GM12878 (cell line): Measurements from ENCODE around the gene ARMC9. TPM values are rescaled to one million over a fixed set of nuclear protein-coding genes. Genes with fewer than 3 reads are reported as not detected.

Experiments
- ATAC-seq: fragments of 200-7000 bp; cut with Tn5 transposase; 3 replicates; pipeline ENCODE4 v1.9.1; 2020; ENCODE audit warnings: mild to moderate bottlenecking, moderate library complexity
- BruUV-seq: library from RNA; stranded (reverse); fragments of 400-500 nt; replicated peaks from 2 replicates; lab custom pipeline; 2021; lab: Mats Ljungman, UMichigan
- CTCF ChIA-PET: fragments of 300-600 bp; sonication (Branson Sonifier 250); formaldehyde crosslinking; extraction: SDS; loops from one replicate; lab custom pipeline; 2021; ENCODE audit warnings: inconsistent platforms; lab: Yijun Ruan, JAX
- POLR2A ChIA-PET: fragments of 350-600 bp; formaldehyde crosslinking; extraction: SDS; loops from one replicate; lab custom pipeline; 2021; ENCODE audit warnings: inconsistent platforms; lab: Charles Lee
- RAD21 ChIA-PET: fragments of 300-600 bp; sonication (Branson Sonifier 250); formaldehyde crosslinking; loops from one replicate; lab custom pipeline; 2023; ENCODE audit warnings: antibody characterized with exemption; ENCODE audit not compliant: unreplicated experiment; lab: Charles Lee
- SMC1A ChIA-PET: fragments of 300-600 bp; sonication (Branson Sonifier 250); formaldehyde crosslinking; loops from one replicate; lab custom pipeline; 2023; ENCODE audit not compliant: unreplicated experiment, uncharacterized antibody; lab: Charles Lee
- DNase-seq: peaks from one replicate; pipeline ENCODE4 v3.0.0-alpha.2; 2011; ENCODE audit warnings: low read depth, low spot score
- FAIRE-seq: peaks from 3 replicates; lab custom pipeline; 2011; peaks lifted over from hg19 to GRCh38; lab: Jason Lieb, UNC
- H2AFZ ChIP-seq: 2 replicates; pipeline ENCODE4 v1.6.0; 2011; ENCODE audit warnings: low read depth, low read length, control low read depth; ENCODE audit not compliant: control insufficient read depth
- H3K27ac ChIP-seq: 2 replicates; pipeline ENCODE4 v1.5.1; 2011; ENCODE audit warnings: control low read depth; ENCODE audit not compliant: control insufficient read depth, insufficient read depth
- H3K27me3 ChIP-seq, 2 experiments: replicated peaks in 1 of 2; 2 replicates each; pipeline versions ENCODE4 v1.6.0 to v1.6.1; 2011; ENCODE audit warnings: low read length in 1 of 2; ENCODE audit not compliant: control insufficient read depth in 2 of 2, insufficient read depth in 2 of 2
- H3K36me3 ChIP-seq, 2 experiments: 2 replicates each; pipeline ENCODE4 v1.5.1; 2011; ENCODE audit warnings: low read length in 1 of 2; ENCODE audit not compliant: control insufficient read depth in 2 of 2, insufficient read depth in 2 of 2
- H3K4me1 ChIP-seq: 2 replicates; pipeline ENCODE4 v1.6.1; 2011; ENCODE audit warnings: mild to moderate bottlenecking, low read length, moderate library complexity, mixed read lengths; ENCODE audit not compliant: control insufficient read depth, insufficient read depth
- H3K4me2 ChIP-seq: 2 replicates; pipeline ENCODE4 v1.6.0; 2011; ENCODE audit warnings: control low read depth; ENCODE audit not compliant: control insufficient read depth, insufficient read depth
- H3K4me3 ChIP-seq: fragments of 200-600 bp; sonication (generic); 2 replicates; pipeline ENCODE4 v1.5.1; 2016
- H3K79me2 ChIP-seq: 2 replicates; pipeline ENCODE4 v1.6.0; 2011; ENCODE audit warnings: low read length; ENCODE audit not compliant: control insufficient read depth, insufficient read depth
- H3K9ac ChIP-seq: 2 replicates; pipeline ENCODE4 v1.8.0; 2011; ENCODE audit warnings: low read length, control low read depth, mixed read lengths; ENCODE audit not compliant: control insufficient read depth, insufficient read depth
- H3K9me3 ChIP-seq: replicated peaks from 3 replicates; pipeline ENCODE4 v1.5.1; 2011; ENCODE audit warnings: mild to moderate bottlenecking, low read length; ENCODE audit not compliant: control insufficient read depth, insufficient read depth
- H4K20me1 ChIP-seq: 2 replicates; pipeline ENCODE4 v1.6.0; 2011; ENCODE audit not compliant: control insufficient read depth, insufficient read depth
- BCL11A ChIP-seq: IDR thresholded peaks from 2 replicates; pipeline ENCODE4 v1.6.1; 2011; ENCODE audit warnings: low read depth, low read length
- BHLHE40 ChIP-seq, 2 experiments: fragments of 450-650 bp in 1 of 2; IDR thresholded peaks; 2 replicates each; pipeline ENCODE4 v1.6.1; 2011 to 2017; ENCODE audit warnings: low read depth in 2 of 2, borderline replicate concordance in 1 of 2, improper control_type of control experiment in 1 of 2, low read length in 1 of 2, mild to moderate bottlenecking in 1 of 2
- CREB1 ChIP-seq: IDR thresholded peaks from 2 replicates; pipeline ENCODE4 v1.6.1; 2012; ENCODE audit warnings: low read depth, mild to moderate bottlenecking, inconsistent platforms
- CREM ChIP-seq: IDR thresholded peaks from 2 replicates; pipeline ENCODE4 v1.6.1; 2014; ENCODE audit warnings: antibody characterized with exemption, low read depth
- HCFC1 ChIP-seq: fragments of 150-350 bp; IDR thresholded peaks from 2 replicates; pipeline ENCODE4 v1.6.1; 2014; ENCODE audit warnings: low read length
- LARP7 ChIP-seq: fragments of 450-650 bp; IDR thresholded peaks from 2 replicates; pipeline ENCODE4 v1.6.1; 2017; ENCODE audit warnings: mild to moderate bottlenecking
- MEF2B ChIP-seq: fragments of 450-650 bp; IDR thresholded peaks from 2 replicates; pipeline ENCODE4 v1.6.1; 2018; ENCODE audit warnings: mild to moderate bottlenecking, moderate library complexity; ENCODE audit not compliant: partially characterized antibody, poor library complexity, severe bottlenecking
- RAD21 ChIP-seq: IDR thresholded peaks from 2 replicates; pipeline ENCODE4 v1.6.1; 2011; ENCODE audit warnings: mild to moderate bottlenecking, low read depth, low read length, moderate library complexity; ENCODE audit not compliant: insufficient read depth
- RUNX3 ChIP-seq: IDR thresholded peaks from 2 replicates; pipeline ENCODE4 v1.6.1; 2012; ENCODE audit warnings: low read length, inconsistent platforms
- SMARCA5 ChIP-seq: fragments of 450-650 bp; IDR thresholded peaks from 2 replicates; pipeline ENCODE4 v1.6.1; 2017; ENCODE audit warnings: mild to moderate bottlenecking
- SMC3 ChIP-seq: IDR thresholded peaks from 2 replicates; pipeline ENCODE4 v1.6.1; 2011; ENCODE audit warnings: low read length, improper control_type of control experiment, borderline replicate concordance
- TCF12 ChIP-seq: IDR thresholded peaks from 2 replicates; pipeline ENCODE4 v1.6.1; 2011; ENCODE audit warnings: low read depth, mild to moderate bottlenecking, low read length
- YY1 ChIP-seq: IDR thresholded peaks from 2 replicates; pipeline ENCODE4 v1.6.1; 2011; ENCODE audit warnings: low read depth, mild to moderate bottlenecking, low read length
- ZNF384 ChIP-seq: IDR thresholded peaks from 2 replicates; pipeline ENCODE4 v1.6.1; 2012; ENCODE audit warnings: low read depth, mild to moderate bottlenecking, low read length, improper control_type of control experiment, borderline replicate concordance
- WGBS: methylation state at CpG from one replicate; pipeline ENCODE4 v1.1.6; 2016; ENCODE audit warnings: low lambda C conversion rate; ENCODE audit not compliant: insufficient replicate concordance, insufficient coverage; ENCODE audit errors: missing lambda C conversion rate; 5-methylcytosine and 5-hydroxymethylcytosine counted together
- in situ Hi-C: fragments of 300-500 bp; cut with MboI; formaldehyde crosslinking; loops from 9 replicates; pipeline ENCODE4 v1.14.3; 2018; ENCODE audit warnings: mixed read lengths
- intact Hi-C: fragments of 100-400 bp; cut with micrococcal nuclease; formaldehyde crosslinking; loops from one replicate; pipeline ENCODE4 v1.14.2; 2022; ENCODE audit not compliant: unreplicated experiment
- polyA plus RNA-seq, 11 experiments: library from polyadenylated mRNA; depleted of rRNA in 4 of 11; unstranded in 6 of 11; stranded (reverse) in 5 of 11; fragments of >200 nt; fragmentation: Nextera tagmentation in 4 of 11; fragmentation: Illumina TruSeq in 1 of 11; extraction: Ambion mirVana in 4 of 11; extraction: Trizol in 1 of 11; gene quantifications; 1 replicate in 1 of 11; 2 replicates in 10 of 11; pipeline versions ENCODE4 v1.2.1 to v1.2.3, GENCODE V29; 2011 to 2016; ENCODE audit warnings: inconsistent platforms in 2 of 11, missing spikeins in 2 of 11, low read depth in 1 of 11
- total RNA-seq, 4 experiments: library from RNA; depleted of rRNA in 3 of 4; stranded (reverse); fragments of >200 nt in 3 of 4; fragmentation: Illumina TruSeq in 1 of 4; extraction: Trizol in 1 of 4; gene quantifications; 2 replicates each; pipeline versions ENCODE4 v1.2.1 to v1.2.3, GENCODE V29; 2013 to 2021
- TF ChIP-seq, protein P1 (sequence below): IDR thresholded peaks from 2 replicates; pipeline ENCODE4 v1.6.1; 2012; ENCODE audit warnings: improper control_type of control experiment, low read depth, low read length; ENCODE audit not compliant: insufficient replicate concordance

ARMC9 gene
- total and polyA plus RNA-seq, 10 of the 15 experiments (the other 5 are each of a cell fraction or from before 2014, with no cell fraction given): 3.8 to 21.8 (median 10.4) TPM

DNA sequence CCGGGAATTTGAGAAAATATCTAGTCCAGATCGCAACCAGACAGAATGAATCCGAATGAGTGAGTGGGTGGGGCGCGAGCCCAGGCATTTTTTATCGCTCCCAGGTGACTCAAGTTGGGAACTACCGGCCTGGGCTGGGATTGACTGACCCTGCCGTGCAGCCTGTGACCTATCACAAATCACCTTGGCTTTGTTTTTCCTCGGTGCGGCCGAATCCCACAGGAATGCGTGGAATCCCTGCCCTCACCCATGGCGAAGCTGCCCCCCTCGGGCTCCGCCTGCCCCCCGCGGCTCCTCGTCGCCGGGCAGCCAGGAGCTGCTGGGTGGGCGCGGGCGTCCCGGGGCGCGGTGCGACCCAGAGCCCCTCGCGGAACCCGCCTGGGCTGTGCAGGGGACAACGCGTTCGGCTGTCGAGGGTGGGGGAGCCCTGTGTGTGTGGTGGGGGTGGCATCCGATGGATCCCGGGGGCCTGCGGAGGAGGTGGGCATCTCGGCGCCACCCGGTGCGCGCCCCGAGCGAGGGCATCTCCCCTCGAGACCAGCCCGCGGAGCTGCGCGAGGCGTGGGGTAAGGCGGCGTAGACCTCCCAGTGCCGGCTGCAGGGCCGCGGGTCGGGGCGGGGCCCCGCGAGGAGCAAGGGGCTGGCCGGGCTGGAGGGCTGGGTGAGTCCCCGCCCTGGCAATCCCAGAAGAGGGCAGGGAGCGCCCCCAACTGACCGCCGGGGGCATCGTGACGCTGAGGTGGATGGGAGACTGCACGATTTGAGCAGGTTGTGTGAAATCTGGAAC is 213.6 kb downstream of the ARMC9 start:
- H3K4me3 ChIP-seq: peak overlapping the region; percentile 66
- H3K27ac ChIP-seq: no peak overlapping the region
- no peaks in the 10 kb centered on the region for H3K36me3 ChIP-seq
- no TSS peak for BruUV-seq
- peak overlapping the region; percentile 74 for H3K4me2 ChIP-seq
- H3K27me3 ChIP-seq: no peaks in the 10 kb centered on the region
- intact Hi-C loops (loop anchor here (1.0 to 5.0 kb wide), 3 partner anchors 185 to 585 kb away; no protein-coding TSS in a partner anchor), in situ Hi-C loops (loop anchor here (5.0 kb wide), 1 partner anchor 305 kb away; no protein-coding TSS in a partner anchor)
- H4K20me1 ChIP-seq: no peaks in the 10 kb centered on the region; the same call in 1 of the 2 replicates
- SMC1A ChIA-PET: interaction anchor here (1.0 to 4.3 kb wide), 7 partner anchors 115 to 309 kb away, joined by 3 to 32 read pairs (median 4); no protein-coding TSS in a partner anchor
- CTCF ChIA-PET: interaction anchor here (0.7 to 12.3 kb wide), 23 partner anchors 14 to 588 kb away, joined by 3 to 234 read pairs (median 4); partner anchors contain the start of genes HTR2B and NCL
- FAIRE-seq: no peak
- RAD21 ChIA-PET: interaction anchor here (0.9 to 4.2 kb wide), 6 partner anchors 40 to 427 kb away, joined by 3 to 16 read pairs (median 6); no protein-coding TSS in a partner anchor
- POLR2A ChIA-PET: interaction anchor here (0.5 to 1.1 kb wide), 3 partner anchors 9 to 42 kb away, joined by 3 read pairs; no protein-coding TSS in a partner anchor
- H3K9ac ChIP-seq: peak overlapping the region; percentile 13; the same call in 1 of the 2 replicates
- H3K9me3 ChIP-seq: peaks cover 6% of the 10 kb centered on the region; the same call in 2 of the 3 replicates
- H3K4me1 ChIP-seq: no peaks in the 10 kb centered on the region
- no peak for DNase-seq
- peak overlapping the region; percentile 80 for H2AFZ ChIP-seq
- no peaks in the 10 kb centered on the region for H3K79me2 ChIP-seq
- peak; percentile 100 for ATAC-seq
- WGBS: 14% methylated on average over 63 of the region's 67 CpGs
- TF ChIP-seq TCF12 (0 out of 2 replicates have a peak, but pooled peaks have one; percentile 8), BHLHE40 (IDR thresholded peaks at IDR 0.05; ENCODE audit: borderline replicate concordance in 1 of 2, low read depth in 2 of 2, low read length in 1 of 2) (peak; percentile 13 to 46; a peak in 1 of 4 replicates), BCL11A (no peak), LARP7 (no peak), CREM (peak; percentile 61; the same call in 1 of the 2 replicates), HCFC1 (0 out of 2 replicates have a peak, but pooled peaks have one; percentile 20), SMARCA5 (peak; percentile 69; the same call in 1 of the 2 replicates), RUNX3 (peak; percentile 38; the same call in 1 of the 2 replicates), CREB1 (peak; percentile 71), RAD21 (peak; percentile 87), YY1 (peak; percentile 70), ZNF384 (no peak), SMC3 (peak; percentile 54), MEF2B (peak; percentile 20)
- TF ChIP-seq, protein P1, sequence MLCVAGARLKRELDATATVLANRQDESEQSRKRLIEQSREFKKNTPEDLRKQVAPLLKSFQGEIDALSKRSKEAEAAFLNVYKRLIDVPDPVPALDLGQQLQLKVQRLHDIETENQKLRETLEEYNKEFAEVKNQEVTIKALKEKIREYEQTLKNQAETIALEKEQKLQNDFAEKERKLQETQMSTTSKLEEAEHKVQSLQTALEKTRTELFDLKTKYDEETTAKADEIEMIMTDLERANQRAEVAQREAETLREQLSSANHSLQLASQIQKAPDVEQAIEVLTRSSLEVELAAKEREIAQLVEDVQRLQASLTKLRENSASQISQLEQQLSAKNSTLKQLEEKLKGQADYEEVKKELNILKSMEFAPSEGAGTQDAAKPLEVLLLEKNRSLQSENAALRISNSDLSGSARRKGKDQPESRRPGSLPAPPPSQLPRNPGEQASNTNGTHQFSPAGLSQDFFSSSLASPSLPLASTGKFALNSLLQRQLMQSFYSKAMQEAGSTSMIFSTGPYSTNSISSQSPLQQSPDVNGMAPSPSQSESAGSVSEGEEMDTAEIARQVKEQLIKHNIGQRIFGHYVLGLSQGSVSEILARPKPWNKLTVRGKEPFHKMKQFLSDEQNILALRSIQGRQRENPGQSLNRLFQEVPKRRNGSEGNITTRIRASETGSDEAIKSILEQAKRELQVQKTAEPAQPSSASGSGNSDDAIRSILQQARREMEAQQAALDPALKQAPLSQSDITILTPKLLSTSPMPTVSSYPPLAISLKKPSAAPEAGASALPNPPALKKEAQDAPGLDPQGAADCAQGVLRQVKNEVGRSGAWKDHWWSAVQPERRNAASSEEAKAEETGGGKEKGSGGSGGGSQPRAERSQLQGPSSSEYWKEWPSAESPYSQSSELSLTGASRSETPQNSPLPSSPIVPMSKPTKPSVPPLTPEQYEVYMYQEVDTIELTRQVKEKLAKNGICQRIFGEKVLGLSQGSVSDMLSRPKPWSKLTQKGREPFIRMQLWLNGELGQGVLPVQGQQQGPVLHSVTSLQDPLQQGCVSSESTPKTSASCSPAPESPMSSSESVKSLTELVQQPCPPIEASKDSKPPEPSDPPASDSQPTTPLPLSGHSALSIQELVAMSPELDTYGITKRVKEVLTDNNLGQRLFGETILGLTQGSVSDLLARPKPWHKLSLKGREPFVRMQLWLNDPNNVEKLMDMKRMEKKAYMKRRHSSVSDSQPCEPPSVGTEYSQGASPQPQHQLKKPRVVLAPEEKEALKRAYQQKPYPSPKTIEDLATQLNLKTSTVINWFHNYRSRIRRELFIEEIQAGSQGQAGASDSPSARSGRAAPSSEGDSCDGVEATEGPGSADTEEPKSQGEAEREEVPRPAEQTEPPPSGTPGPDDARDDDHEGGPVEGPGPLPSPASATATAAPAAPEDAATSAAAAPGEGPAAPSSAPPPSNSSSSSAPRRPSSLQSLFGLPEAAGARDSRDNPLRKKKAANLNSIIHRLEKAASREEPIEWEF: no peak
